Measurements from ENCODE around the gene CUL5. TPM values are rescaled to one million over a fixed set of nuclear protein-coding genes. Genes with fewer than 3 reads are reported as not detected.

Gene CUL5
- total RNA-seq, 1 experiment from 2014 or later, result 63.1 TPM

GRCh38 chr11:107963091-107963490 lies 45.6 kb upstream of the CUL5 start:
- DNase-seq (ENCODE audit: low spot score), result no peak
- H3K4me1 ChIP-seq (ENCODE audit: insufficient read depth, low read length, poor library complexity, severe bottlenecking), result no peaks in the 10 kb centered on the region
- ChIA-PET CTCF (no interaction called here), POLR2A (ENCODE audit: low non-redundant PET) (no interaction called here)
- intact Hi-C loops (cut with micrococcal nuclease; ENCODE audit: unreplicated experiment), result no loop called here
- H3K4me3 ChIP-seq (ENCODE audit: low read depth, low read length, poor library complexity, severe bottlenecking), result no peak overlapping the region
- no peaks in the 10 kb centered on the region for H3K36me3 ChIP-seq (ENCODE audit: insufficient read depth, low read length, poor library complexity, severe bottlenecking)
- TF ChIP-seq CTCF (conservative IDR thresholded peaks at IDR 0.05; ENCODE audit: low read depth, low read length), result no peak
- no peak for TF ChIP-seq EZH2 (IDR thresholded peaks at IDR 0.05; ENCODE audit: borderline replicate concordance, low read depth, low read length, poor library complexity, severe bottlenecking)
- no peak overlapping the region for H3K27ac ChIP-seq (ENCODE audit: low read depth, low read length, poor library complexity, severe bottlenecking)
- no TSS peak for BruUV-seq (replicated peaks)
- H3K27me3 ChIP-seq (replicated peaks; ENCODE audit: insufficient read depth, low read depth, low read length, poor library complexity), result no peaks in the 10 kb centered on the region
- no peaks in the 10 kb centered on the region for H3K9me3 ChIP-seq (ENCODE audit: low read depth, low read length, poor library complexity, severe bottlenecking)

- intact Hi-C loops (cut with micrococcal nuclease; ENCODE audit: unreplicated experiment), result no loop called here
- DNase-seq (ENCODE audit: low spot score), result no peak
- BruUV-seq (replicated peaks), result no TSS peak
Observed at GRCh38 chr11:107969219-107969618, 39.5 kb upstream of the CUL5 start.

GRCh38 chr11:107970049-107970448 lies 38.6 kb upstream of the CUL5 start:
- Histone ChIP-seq H3K27ac (ENCODE audit: low read depth, low read length, poor library complexity, severe bottlenecking) (no peak overlapping the region), H3K9me3 (ENCODE audit: low read depth, low read length, poor library complexity, severe bottlenecking) (no peaks in the 10 kb centered on the region), H3K4me3 (ENCODE audit: low read depth, low read length, poor library complexity, severe bottlenecking) (no peak overlapping the region), H3K27me3 (replicated peaks; ENCODE audit: insufficient read depth, low read depth, low read length, poor library complexity) (no peaks in the 10 kb centered on the region), H3K36me3 (ENCODE audit: insufficient read depth, low read length, poor library complexity, severe bottlenecking) (no peaks in the 10 kb centered on the region), H3K4me1 (ENCODE audit: insufficient read depth, low read length, poor library complexity, severe bottlenecking) (no peaks in the 10 kb centered on the region)
- TF ChIP-seq EZH2 (IDR thresholded peaks at IDR 0.05; ENCODE audit: borderline replicate concordance, low read depth, low read length, poor library complexity, severe bottlenecking), result no peak
- no peak for TF ChIP-seq CTCF (conservative IDR thresholded peaks at IDR 0.05; ENCODE audit: low read depth, low read length)
- no peak for DNase-seq (ENCODE audit: low spot score)
- no TSS peak for BruUV-seq (replicated peaks)
- ChIA-PET CTCF (no interaction called here), POLR2A (ENCODE audit: low non-redundant PET) (no interaction called here)
- intact Hi-C loops (cut with micrococcal nuclease; ENCODE audit: unreplicated experiment), result no loop called here

More at GRCh38 chr11:107969219-107969618, 39.5 kb upstream of the CUL5 start:
- ChIA-PET POLR2A (ENCODE audit: low non-redundant PET) (no interaction called here), CTCF (no interaction called here)
- H3K36me3 ChIP-seq (ENCODE audit: insufficient read depth, low read length, poor library complexity, severe bottlenecking), result no peaks in the 10 kb centered on the region
- H3K27me3 ChIP-seq (replicated peaks; ENCODE audit: insufficient read depth, low read depth, low read length, poor library complexity), result no peaks in the 10 kb centered on the region
- no peaks in the 10 kb centered on the region for H3K4me1 ChIP-seq (ENCODE audit: insufficient read depth, low read length, poor library complexity, severe bottlenecking)
- no peak overlapping the region for H3K27ac ChIP-seq (ENCODE audit: low read depth, low read length, poor library complexity, severe bottlenecking)
- H3K9me3 ChIP-seq (ENCODE audit: low read depth, low read length, poor library complexity, severe bottlenecking), result no peaks in the 10 kb centered on the region
- no peak overlapping the region for H3K4me3 ChIP-seq (ENCODE audit: low read depth, low read length, poor library complexity, severe bottlenecking)
- TF ChIP-seq CTCF (conservative IDR thresholded peaks at IDR 0.05; ENCODE audit: low read depth, low read length), result no peak
- TF ChIP-seq EZH2 (IDR thresholded peaks at IDR 0.05; ENCODE audit: borderline replicate concordance, low read depth, low read length, poor library complexity, severe bottlenecking), result no peak
